K562 (cell line): ENCODE data around the gene CD68. TPM values are rescaled to one million over a fixed set of nuclear protein-coding genes. Genes with fewer than 3 reads are reported as not detected.

Experiments used
- ATF7 ChIP-seq: fragments of 450-650 bp; IDR thresholded peaks from 2 replicates; pipeline ENCODE4 v1.7.1; 2014; ENCODE audit warnings: mild to moderate bottlenecking, moderate library complexity
- BDP1 ChIP-seq: IDR thresholded peaks from 3 replicates; pipeline ENCODE4 v1.6.1; 2011; ENCODE audit not compliant: insufficient read length, insufficient read depth
- BRD4 ChIP-seq: fragments of 200-600 bp; sonication (generic); IDR thresholded peaks from 2 replicates; pipeline ENCODE4 v1.6.1; 2017; ENCODE audit warnings: inconsistent platforms
- ETV1 ChIP-seq: fragments of 450-650 bp; conservative IDR thresholded peaks from 2 replicates; pipeline ENCODE4 v1.6.1; 2016; ENCODE audit warnings: missing genetic modification characterization, control low read depth, low read depth, missing compliant biosample characterization
- FOXK2 ChIP-seq, 2 experiments: fragments of 450-650 bp; IDR thresholded peaks in 1 of 2; conservative IDR thresholded peaks in 1 of 2; 2 replicates each; pipeline ENCODE4 v1.6.1; 2016; ENCODE audit warnings: low read depth in 2 of 2, mild to moderate bottlenecking in 1 of 2
- HNRNPK ChIP-seq: fragments of 200-400 bp; formaldehyde crosslinking; IDR thresholded peaks from one replicate; pipeline ENCODE4 v1.6.1; 2018; ENCODE audit warnings: mild to moderate bottlenecking, low read depth, low read length; ENCODE audit not compliant: poor library complexity, severe bottlenecking
- MGA ChIP-seq: fragments of 450-650 bp; IDR thresholded peaks from 2 replicates; pipeline ENCODE4 v1.6.1; 2016; ENCODE audit warnings: mild to moderate bottlenecking, moderate library complexity
- POLR2A ChIP-seq: fragments of 450-650 bp; conservative IDR thresholded peaks from 2 replicates; pipeline ENCODE4 v1.6.1; 2016
- RREB1 ChIP-seq: fragments of 250-450 bp; sonication (Bioruptor Pico); IDR thresholded peaks from 2 replicates; pipeline ENCODE4 v1.4.0; 2020
- ZFP30 ChIP-seq: fragments of 250-450 bp; sonication (Bioruptor Pico); IDR thresholded peaks from 2 replicates; pipeline ENCODE4 v1.8.0; 2022; ENCODE audit warnings: moderate library complexity, mild to moderate bottlenecking, inconsistent platforms, borderline replicate concordance
- ZNF23 ChIP-seq: fragments of 250-450 bp; sonication (Bioruptor Pico); IDR thresholded peaks from 2 replicates; pipeline ENCODE4 v1.4.0; 2020; ENCODE audit warnings: mild to moderate bottlenecking
- polyA plus RNA-seq, 8 experiments: library from polyadenylated mRNA; depleted of rRNA in 4 of 8; stranded (reverse) in 5 of 8; unstranded in 3 of 8; fragments of >200 nt; fragmentation: Nextera tagmentation in 2 of 8; fragmentation: Illumina TruSeq in 1 of 8; extraction: Ambion mirVana in 2 of 8; extraction: Trizol in 1 of 8; gene quantifications; 2 replicates each; pipeline versions ENCODE4 v1.2.1 to v1.2.3, GENCODE V29; 2011 to 2014; ENCODE audit warnings: inconsistent platforms in 1 of 8, missing spikeins in 1 of 8
- total RNA-seq, 7 experiments: library from RNA; depleted of rRNA in 6 of 7; stranded (reverse); fragments of >200 nt in 6 of 7; fragmentation: Illumina TruSeq in 2 of 7; extraction: Trizol in 2 of 7; gene quantifications; 2 replicates each; pipeline versions ENCODE4 v1.2.1 to v1.2.3, GENCODE V29; 2011 to 2021; ENCODE audit warnings: low replicate concordance in 1 of 7

Gene CD68
- total and polyA plus RNA-seq, 9 of the 15 experiments (the other 6 are each of a cell fraction or from before 2014, with no cell fraction given), result 28.2 to 89.8 (median 37.7) TPM

- TF ChIP-seq ETV1 (tag), result no peak
- no peak for TF ChIP-seq RREB1 (CRISPR knock-in tag)
- 0 out of 2 replicates have a peak, but pooled peaks have one; percentile 13 for TF ChIP-seq ATF7
- TF ChIP-seq BRD4, result no peak
- peak; percentile 42; the same call in 1 of the 2 replicates for TF ChIP-seq MGA
- TF ChIP-seq BDP1, result no peak
- peak; percentile 77 for TF ChIP-seq POLR2A
- TF ChIP-seq ZNF23, result no peak
- TF ChIP-seq HNRNPK, result peak; percentile 55
- TF ChIP-seq FOXK2 (conservative IDR thresholded peaks at IDR 0.05 in 1 of 2, IDR thresholded peaks at IDR 0.05 in 1 of 2; ENCODE audit: low read depth in 2 of 2), result no peak
- no peak for TF ChIP-seq ZFP30
Measured at GRCh38 chr17:7561589-7562207, 17.7 kb upstream of the CD68 start, which contains the start of gene SENP3 (continued).
